BLaER1 treated with 17β-estradiol and CSF1 and Interleukin-3, amounts not matched to agents 10 nM and 100 nM (cell line): Measurements from ENCODE around the gene SLAMF7.

Source experiments
- H3K27ac ChIP-seq, 11 experiments: shearing (Covaris generic); formaldehyde crosslinking; 2 replicates each; pipeline ENCODE4 v1.8.1; 2022
- H3K27me3 ChIP-seq, 11 experiments: shearing (Covaris generic); formaldehyde crosslinking; 2 replicates each; pipeline ENCODE4 v1.8.1; 2022
- H3K36me3 ChIP-seq, 11 experiments: shearing (Covaris generic); formaldehyde crosslinking; 2 replicates each; pipeline ENCODE4 v1.8.1; 2022
- H3K4me1 ChIP-seq, 10 experiments: shearing (Covaris generic); formaldehyde crosslinking; 2 replicates each; pipeline ENCODE4 v1.8.1; 2022
- H3K4me2 ChIP-seq, 11 experiments: shearing (Covaris generic); formaldehyde crosslinking; 2 replicates each; pipeline ENCODE4 v1.8.1; 2022
- H3K4me3 ChIP-seq, 10 experiments: shearing (Covaris generic); formaldehyde crosslinking; 2 replicates each; pipeline ENCODE4 v1.8.1; 2022
- H3K9ac ChIP-seq, 11 experiments: shearing (Covaris generic); formaldehyde crosslinking; 2 replicates each; pipeline ENCODE4 v1.8.1; 2022
- H3K9me3 ChIP-seq, 11 experiments: shearing (Covaris generic); formaldehyde crosslinking; replicated peaks in 1 of 11; 2 replicates each; pipeline ENCODE4 v1.8.1; 2022
- H4K20me1 ChIP-seq, 11 experiments: shearing (Covaris generic); formaldehyde crosslinking; 2 replicates each; pipeline ENCODE4 v1.8.1; 2022
- Cebpa-rat ChIP-seq, 11 experiments: shearing (Covaris generic); IDR thresholded peaks; 2 replicates each; pipeline ENCODE4 v1.8.1; 2022

Gene SLAMF7

GRCh38 chr1:160797271-160797709, 58.2 kb downstream of the SLAMF7 start:
- H3K9me3 ChIP-seq = peaks cover 6 to 11% (median 7%) of the 10 kb centered on the region in 11 experiments; a peak in 21 of 22 replicates
- H4K20me1 ChIP-seq = no peaks in the 10 kb centered on the region
- no peak for TF ChIP-seq Cebpa-rat (IDR thresholded peaks at IDR 0.05)
- H3K36me3 ChIP-seq = peaks cover 0 to 8% (median 5%) of the 10 kb centered on the region in 11 experiments; a peak in 10 of 22 replicates
- H3K4me1 ChIP-seq = peaks cover 50 to 72% (median 64%) of the 10 kb centered on the region in 10 experiments
- peak overlapping the region in 3 of 10 experiments; percentile 11 to 25 (median 13); a peak in 3 of 20 replicates for H3K4me3 ChIP-seq
- peak overlapping the region in 10 of 11 experiments; percentile 52 to 82 (median 68); a peak in 18 of 22 replicates for H3K27ac ChIP-seq
- no peaks in the 10 kb centered on the region for H3K27me3 ChIP-seq
- peak overlapping the region; percentile 69 to 87 (median 79) for H3K4me2 ChIP-seq
- H3K9ac ChIP-seq = peak overlapping the region in 6 of 11 experiments; percentile 4 to 68 (median 31); a peak in 7 of 22 replicates

DNA sequence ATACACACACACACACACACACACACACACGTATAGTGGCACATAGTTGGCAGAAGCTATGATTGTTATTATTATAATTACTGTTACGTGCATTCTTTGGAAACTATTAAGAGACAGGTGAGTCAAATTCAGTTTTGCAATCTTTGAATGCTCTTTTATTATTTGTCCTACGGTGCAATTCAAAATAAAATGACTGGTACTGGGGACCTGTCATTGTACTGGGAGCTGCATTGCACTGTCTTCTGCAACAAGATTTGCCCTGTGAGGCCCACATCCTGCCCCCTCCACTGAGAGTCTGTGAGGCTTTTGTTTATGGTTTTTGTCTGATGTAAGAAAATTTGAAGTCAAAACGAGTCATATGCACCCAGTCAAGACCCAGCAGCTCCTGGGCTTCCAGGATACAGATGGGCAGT, 58.8 kb downstream of the SLAMF7 start:
- no peak overlapping the region; a peak in 1 of 20 replicates for H3K4me3 ChIP-seq

DNA sequence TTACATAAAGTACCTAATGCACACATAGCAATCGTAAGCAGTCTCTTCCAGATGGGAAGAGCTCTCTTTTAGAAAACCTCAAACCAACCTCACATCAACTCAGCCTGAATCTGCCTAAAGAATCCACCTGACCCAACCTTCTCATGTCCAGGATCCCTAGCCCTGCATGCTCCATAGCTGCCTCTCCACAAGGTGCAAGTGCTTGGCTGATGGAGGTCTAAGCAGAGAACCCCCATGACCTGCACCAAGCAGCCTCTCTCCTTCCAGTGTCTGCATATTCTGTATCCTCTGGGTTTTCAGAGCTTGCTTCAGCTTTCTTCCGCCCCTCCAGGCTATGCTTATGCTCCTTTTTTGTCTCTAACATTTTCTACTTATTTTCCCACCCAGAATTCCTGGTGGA, 59.4 kb downstream of the SLAMF7 start:
- no peaks in the 10 kb centered on the region for H3K27me3 ChIP-seq
- peak overlapping the region in 3 of 11 experiments; percentile 14 to 50 (median 19); a peak in 4 of 22 replicates for H3K9ac ChIP-seq
- peaks cover 0 to 15% (median 7%) of the 10 kb centered on the region in 11 experiments; a peak in 10 of 22 replicates for H3K36me3 ChIP-seq
- peaks cover 50 to 72% (median 64%) of the 10 kb centered on the region in 10 experiments for H3K4me1 ChIP-seq
- no peak for TF ChIP-seq Cebpa-rat (IDR thresholded peaks at IDR 0.05)
- peak overlapping the region in 8 of 11 experiments; percentile 33 to 82 (median 64); a peak in 12 of 22 replicates for H3K27ac ChIP-seq
- no peaks in the 10 kb centered on the region for H4K20me1 ChIP-seq
- peaks cover 6 to 19% (median 15%) of the 10 kb centered on the region in 11 experiments; a peak in 21 of 22 replicates for H3K9me3 ChIP-seq
- no peak overlapping the region for H3K4me3 ChIP-seq
- H3K4me2 ChIP-seq = peak overlapping the region; percentile 69 to 87 (median 79); a peak in 20 of 22 replicates

More for the DNA sequence above, 58.8 kb downstream of the SLAMF7 start:
- Histone ChIP-seq H3K27ac (peak overlapping the region in 9 of 11 experiments; percentile 25 to 82 (median 68); a peak in 14 of 22 replicates), H3K36me3 (peaks cover 0 to 13% (median 7%) of the 10 kb centered on the region in 11 experiments; a peak in 10 of 22 replicates), H3K4me2 (peak overlapping the region; percentile 69 to 87 (median 79); a peak in 21 of 22 replicates), H3K27me3 (no peaks in the 10 kb centered on the region), H3K9ac (peak overlapping the region in 4 of 11 experiments; percentile 6 to 50 (median 16); a peak in 4 of 22 replicates), H3K9me3 (peaks cover 6 to 13% (median 12%) of the 10 kb centered on the region in 11 experiments; a peak in 21 of 22 replicates), H3K4me1 (peaks cover 50 to 72% (median 64%) of the 10 kb centered on the region in 10 experiments), H4K20me1 (no peaks in the 10 kb centered on the region)
- TF ChIP-seq Cebpa-rat (IDR thresholded peaks at IDR 0.05) = peak in 1 of 11 experiments; percentile 38; a peak in 1 of 22 replicates

GRCh38 chr1:160799641-160800040, 60.6 kb downstream of the SLAMF7 start:
- TF ChIP-seq Cebpa-rat (IDR thresholded peaks at IDR 0.05) = no peak
- H4K20me1 ChIP-seq = no peaks in the 10 kb centered on the region
- no peaks in the 10 kb centered on the region for H3K27me3 ChIP-seq
- H3K27ac ChIP-seq = no peak overlapping the region; a peak in 1 of 22 replicates
- peaks cover 0 to 15% (median 7%) of the 10 kb centered on the region in 11 experiments; a peak in 10 of 22 replicates for H3K36me3 ChIP-seq
- peaks cover 50 to 72% (median 64%) of the 10 kb centered on the region in 10 experiments for H3K4me1 ChIP-seq
- no peak overlapping the region for H3K4me3 ChIP-seq
- H3K9me3 ChIP-seq = peaks cover 12 to 30% (median 25%) of the 10 kb centered on the region in 11 experiments; a peak in 21 of 22 replicates
- H3K9ac ChIP-seq = no peak overlapping the region
- peak overlapping the region in 2 of 11 experiments; percentile 8 to 69; a peak in 3 of 22 replicates for H3K4me2 ChIP-seq

DNA sequence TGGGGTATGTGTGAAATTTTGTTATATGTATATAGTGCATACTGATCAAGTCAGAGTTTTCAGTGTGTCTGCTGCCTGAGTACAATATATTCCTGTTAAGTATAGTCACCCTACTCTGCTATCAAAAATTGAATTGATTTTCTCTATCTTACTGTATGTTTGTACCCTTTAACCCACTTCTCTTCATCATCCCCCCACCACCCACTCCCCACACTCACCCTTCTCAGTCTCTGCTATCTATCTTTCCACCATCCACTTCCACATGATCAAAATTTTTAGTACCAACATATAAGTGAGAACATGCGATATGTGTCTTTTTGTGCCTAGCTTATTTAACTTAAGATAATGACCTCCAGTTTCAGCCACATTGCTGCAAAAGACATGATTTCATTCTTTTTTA, 61.1 kb downstream of the SLAMF7 start:
- no peak overlapping the region for H3K27ac ChIP-seq
- H3K27me3 ChIP-seq = no peaks in the 10 kb centered on the region
- H3K36me3 ChIP-seq = peaks cover 0 to 15% (median 7%) of the 10 kb centered on the region in 11 experiments; a peak in 10 of 22 replicates
- TF ChIP-seq Cebpa-rat (IDR thresholded peaks at IDR 0.05) = no peak
- no peak overlapping the region for H3K9ac ChIP-seq
- peaks cover 50 to 67% (median 60%) of the 10 kb centered on the region in 10 experiments for H3K4me1 ChIP-seq
- H3K9me3 ChIP-seq = peaks cover 12 to 35% (median 29%) of the 10 kb centered on the region in 11 experiments; a peak in 21 of 22 replicates
- peak overlapping the region in 10 of 11 experiments; percentile 24 to 69 (median 42); a peak in 14 of 22 replicates for H3K4me2 ChIP-seq
- no peaks in the 10 kb centered on the region for H4K20me1 ChIP-seq
- H3K4me3 ChIP-seq = no peak overlapping the region

- peak overlapping the region; percentile 24 to 69 (median 37); a peak in 19 of 22 replicates for H3K4me2 ChIP-seq
- H3K9ac ChIP-seq = no peak overlapping the region
- H4K20me1 ChIP-seq = no peaks in the 10 kb centered on the region
- TF ChIP-seq Cebpa-rat (IDR thresholded peaks at IDR 0.05) = no peak
- no peaks in the 10 kb centered on the region for H3K27me3 ChIP-seq
- H3K9me3 ChIP-seq = peaks cover 15 to 42% (median 34%) of the 10 kb centered on the region in 11 experiments; a peak in 21 of 22 replicates
- peaks cover 43 to 60% (median 54%) of the 10 kb centered on the region in 10 experiments for H3K4me1 ChIP-seq
- H3K36me3 ChIP-seq = peaks cover 0 to 15% (median 7%) of the 10 kb centered on the region in 11 experiments; a peak in 10 of 22 replicates
- H3K4me3 ChIP-seq = no peak overlapping the region
- peak overlapping the region in 4 of 11 experiments; percentile 1 to 40 (median 26); a peak in 5 of 22 replicates for H3K27ac ChIP-seq
These were observed 61.8 kb downstream of the SLAMF7 start for GRCh38 chr1:160800645-160801408.

DNA sequence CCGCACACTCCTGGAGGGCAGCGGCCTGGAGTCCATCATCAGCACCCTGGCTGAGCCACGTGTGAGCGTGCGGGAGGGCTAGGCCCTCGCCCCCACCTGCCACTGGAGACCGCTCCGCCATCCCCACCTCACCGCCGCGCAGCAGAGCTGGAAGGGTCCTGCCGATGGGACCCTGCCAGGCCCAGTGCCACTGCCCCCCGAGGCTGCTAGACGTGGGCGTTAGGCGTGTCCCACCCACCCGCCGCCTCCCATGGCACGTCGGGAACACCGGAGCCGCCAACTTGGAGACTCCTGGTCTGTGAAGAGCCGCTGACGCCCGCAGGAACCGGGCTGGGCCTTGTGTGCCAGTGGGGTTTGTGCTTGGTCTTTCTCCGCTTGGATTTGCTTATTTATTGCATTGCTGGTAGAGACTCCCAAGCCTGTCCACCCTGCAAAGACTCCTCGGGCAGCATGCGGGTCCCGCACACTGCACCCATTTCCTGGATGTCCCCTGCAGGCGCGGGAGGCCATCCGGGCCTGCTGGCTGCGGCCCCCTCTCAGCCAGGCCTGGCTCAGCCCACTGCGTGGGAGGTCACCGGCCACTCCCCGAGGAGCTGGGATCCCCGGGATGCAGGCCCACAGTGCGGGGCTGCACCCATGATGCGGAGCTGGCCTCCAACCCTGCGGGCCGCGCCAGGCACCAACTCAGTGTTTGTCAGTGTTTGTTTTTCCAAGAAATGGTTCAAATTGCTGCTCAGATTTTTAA, 63.0 kb downstream of the SLAMF7 start:
- H3K4me2 ChIP-seq = peak overlapping the region in 7 of 11 experiments; percentile 14 to 57 (median 37); a peak in 6 of 22 replicates
- no peak for TF ChIP-seq Cebpa-rat (IDR thresholded peaks at IDR 0.05)
- peak overlapping the region in 5 of 11 experiments; percentile 4 to 40 (median 17); a peak in 3 of 22 replicates for H3K27ac ChIP-seq
- H3K9ac ChIP-seq = no peak overlapping the region
- peaks cover 0 to 15% (median 10%) of the 10 kb centered on the region in 11 experiments; a peak in 11 of 22 replicates for H3K36me3 ChIP-seq
- H3K9me3 ChIP-seq = peaks cover 26 to 54% (median 46%) of the 10 kb centered on the region in 11 experiments
- H3K27me3 ChIP-seq = no peaks in the 10 kb centered on the region
- H4K20me1 ChIP-seq = no peaks in the 10 kb centered on the region
- no peak overlapping the region for H3K4me3 ChIP-seq
- H3K4me1 ChIP-seq = peaks cover 31 to 48% (median 42%) of the 10 kb centered on the region in 10 experiments
